IgD-negative memory B cell (primary cell): ENCODE measurements around the gene SAMD4B. TPM values are rescaled to one million over a fixed set of nuclear protein-coding genes. Genes with fewer than 3 reads are reported as not detected.

Experiments used
- H3K27ac Mint-ChIP-seq, 3 donors: one replicate each; pipeline ENCODE4 v1.8.0; 2020 to 2022; ENCODE audit warnings: mild to moderate bottlenecking in 3 of 3, mixed read lengths in 3 of 3, moderate library complexity in 1 of 3
- H3K27me3 Mint-ChIP-seq: one replicate; pipeline ENCODE4 v1.8.0; 2021; ENCODE audit warnings: mixed read lengths
- H3K36me3 Mint-ChIP-seq: one replicate; pipeline ENCODE4 v1.8.0; 2020; ENCODE audit warnings: mild to moderate bottlenecking, mixed read lengths
- H3K4me1 Mint-ChIP-seq, 3 donors: one replicate each; pipeline ENCODE4 v1.8.0; 2020 to 2022; ENCODE audit warnings: mixed read lengths in 3 of 3, mild to moderate bottlenecking in 1 of 3
- H3K4me3 Mint-ChIP-seq, 4 donors: one replicate each; pipeline ENCODE4 v1.8.0; 2020 to 2022; ENCODE audit warnings: mild to moderate bottlenecking in 4 of 4, mixed read lengths in 4 of 4, moderate library complexity in 3 of 4
- H3K9me3 Mint-ChIP-seq, 3 donors: one replicate each; pipeline ENCODE4 v1.8.0; 2020 to 2021; ENCODE audit warnings: mixed read lengths in 3 of 3, mild to moderate bottlenecking in 1 of 3
- polyA plus RNA-seq: library from polyadenylated mRNA; unstranded; fragments of 300-500 nt; fragmentation: Illumina TruSeq; gene quantifications from one replicate; pipeline ENCODE4 v1.2.3, GENCODE V29; 2021

Gene SAMD4B
- polyA plus RNA-seq, 1 donor from 2014 or later, result 22.2 TPM

DNA sequence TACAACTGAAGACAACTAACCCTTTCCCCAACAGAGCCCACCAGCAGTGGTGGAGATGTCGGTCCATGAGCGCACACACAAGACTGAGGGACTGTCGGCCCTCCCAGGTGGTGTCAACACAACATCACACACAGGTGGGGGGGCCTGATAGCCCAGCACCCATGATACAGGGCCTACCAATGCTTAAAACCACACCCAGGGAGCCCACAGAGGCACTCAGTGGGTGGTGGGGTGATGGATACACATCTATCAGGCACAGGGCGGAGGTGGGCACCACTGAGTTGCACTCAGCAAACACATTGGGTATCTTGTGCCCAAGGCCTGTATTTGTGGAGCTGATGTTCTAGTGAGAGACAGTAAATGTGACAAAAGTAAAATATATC lies 57.4 kb downstream of the SAMD4B start:
- H3K4me3 Mint-ChIP-seq, result peak overlapping the region in 3 of 4 donors; percentile 78 to 97 (median 79)
- H3K36me3 Mint-ChIP-seq, result peaks cover 4% of the 10 kb centered on the region
- H3K4me1 Mint-ChIP-seq, result peaks cover 34 to 41% (median 40%) of the 10 kb centered on the region in 3 donors
- H3K27ac Mint-ChIP-seq, result peak overlapping the region; percentile 89 to 100 (median 100)
- no peaks in the 10 kb centered on the region for H3K27me3 Mint-ChIP-seq
- no peaks in the 10 kb centered on the region for H3K9me3 Mint-ChIP-seq

DNA sequence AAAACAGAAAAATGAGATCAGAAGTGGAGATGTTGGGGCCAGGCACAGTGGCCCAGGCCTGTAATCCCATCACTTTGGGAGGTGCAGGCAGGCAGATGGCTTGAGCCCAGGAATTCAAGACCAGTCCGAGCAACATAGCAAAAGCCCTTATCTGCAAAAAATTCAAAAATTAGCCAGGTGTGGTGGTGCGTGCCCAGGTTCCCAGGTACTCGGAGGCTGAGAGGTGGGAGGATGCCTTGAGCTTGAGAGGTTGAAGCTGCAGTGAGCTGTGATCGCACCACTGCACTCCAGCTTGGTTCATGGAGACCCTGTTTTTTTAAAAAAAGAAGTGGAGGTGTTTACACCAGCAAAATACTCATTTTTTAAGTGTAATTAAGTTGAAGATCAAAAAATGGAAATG lies 57.8 kb downstream of the SAMD4B start:
- peak overlapping the region; percentile 12 to 97 (median 78) for H3K4me3 Mint-ChIP-seq
- H3K9me3 Mint-ChIP-seq, result no peaks in the 10 kb centered on the region
- H3K36me3 Mint-ChIP-seq, result peaks cover 4% of the 10 kb centered on the region
- H3K27me3 Mint-ChIP-seq, result no peaks in the 10 kb centered on the region
- H3K27ac Mint-ChIP-seq, result peak overlapping the region; percentile 89 to 100 (median 100)
- H3K4me1 Mint-ChIP-seq, result peaks cover 34 to 44% (median 43%) of the 10 kb centered on the region in 3 donors

DNA sequence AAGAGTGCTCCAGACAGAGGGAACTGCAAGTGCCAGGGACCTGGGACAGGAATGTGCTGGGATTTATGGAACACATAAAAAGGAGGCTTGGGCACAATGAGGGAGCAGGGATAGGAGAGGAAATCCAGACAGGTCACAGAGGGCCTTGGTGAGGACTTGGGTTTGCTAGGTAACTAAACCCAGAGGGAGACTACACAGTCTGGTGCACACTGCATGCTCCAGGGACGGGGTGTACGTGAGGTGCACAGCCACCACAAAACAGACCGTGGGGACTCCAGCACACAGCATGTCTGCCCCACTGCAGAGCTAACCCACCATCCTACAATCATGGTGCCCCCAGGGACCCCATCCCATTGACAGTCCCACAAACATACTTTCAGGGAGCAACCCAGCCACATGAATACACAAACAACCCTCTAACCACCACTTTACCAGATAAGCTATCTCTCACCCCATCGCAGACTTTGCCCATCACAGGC lies 58.9 kb downstream of the SAMD4B start:
- Mint-ChIP-seq H3K36me3 (peaks cover 3% of the 10 kb centered on the region), H3K9me3 (no peaks in the 10 kb centered on the region), H3K4me3 (peak overlapping the region; percentile 81 to 97 (median 94)), H3K4me1 (peaks cover 38 to 49% (median 48%) of the 10 kb centered on the region in 3 donors), H3K27ac (peak overlapping the region; percentile 97 to 100 (median 100)), H3K27me3 (no peaks in the 10 kb centered on the region)

DNA sequence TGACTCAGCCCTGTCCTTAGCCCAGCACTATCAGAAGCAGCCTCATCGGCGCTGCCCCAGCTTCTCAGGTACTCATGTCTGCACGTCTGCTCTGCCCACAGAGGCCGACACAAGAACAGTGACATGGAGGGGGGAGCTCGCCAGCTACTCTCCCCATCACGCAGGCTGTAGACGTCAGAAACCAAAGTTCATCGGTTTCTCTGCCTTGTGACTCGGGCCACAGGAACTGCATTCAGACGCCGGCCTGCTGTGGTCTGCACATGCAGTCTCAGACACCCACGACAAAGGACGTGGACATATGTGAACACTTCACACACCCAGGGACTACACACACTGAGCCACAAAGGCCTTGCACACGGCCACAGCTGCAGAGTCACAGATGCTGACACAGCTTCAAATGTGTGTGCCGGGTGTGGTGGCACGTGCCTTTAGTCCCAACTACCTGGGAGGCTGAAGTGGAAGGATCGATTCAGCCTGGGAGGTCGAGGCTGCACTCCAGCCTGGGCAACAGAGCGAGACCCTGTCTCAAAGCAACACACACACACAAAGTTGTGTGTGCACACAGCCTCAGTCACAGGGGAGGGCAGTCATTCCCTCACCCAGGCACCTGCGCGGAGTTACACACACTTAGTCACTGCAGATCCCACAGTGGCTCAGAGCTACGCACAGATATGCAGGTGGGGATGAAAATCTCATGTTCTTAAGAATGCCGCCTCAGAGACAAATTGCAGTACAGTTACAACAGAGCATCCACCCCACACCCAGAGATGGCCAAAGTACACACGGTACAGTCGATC lies 59.5 kb downstream of the SAMD4B start:
- Mint-ChIP-seq H3K27ac (peak overlapping the region; percentile 97 to 100 (median 100)), H3K27me3 (no peaks in the 10 kb centered on the region), H3K36me3 (peaks cover 3% of the 10 kb centered on the region), H3K4me1 (peaks cover 38 to 51% (median 50%) of the 10 kb centered on the region in 3 donors), H3K4me3 (peak overlapping the region; percentile 81 to 97 (median 94)), H3K9me3 (no peaks in the 10 kb centered on the region)

DNA sequence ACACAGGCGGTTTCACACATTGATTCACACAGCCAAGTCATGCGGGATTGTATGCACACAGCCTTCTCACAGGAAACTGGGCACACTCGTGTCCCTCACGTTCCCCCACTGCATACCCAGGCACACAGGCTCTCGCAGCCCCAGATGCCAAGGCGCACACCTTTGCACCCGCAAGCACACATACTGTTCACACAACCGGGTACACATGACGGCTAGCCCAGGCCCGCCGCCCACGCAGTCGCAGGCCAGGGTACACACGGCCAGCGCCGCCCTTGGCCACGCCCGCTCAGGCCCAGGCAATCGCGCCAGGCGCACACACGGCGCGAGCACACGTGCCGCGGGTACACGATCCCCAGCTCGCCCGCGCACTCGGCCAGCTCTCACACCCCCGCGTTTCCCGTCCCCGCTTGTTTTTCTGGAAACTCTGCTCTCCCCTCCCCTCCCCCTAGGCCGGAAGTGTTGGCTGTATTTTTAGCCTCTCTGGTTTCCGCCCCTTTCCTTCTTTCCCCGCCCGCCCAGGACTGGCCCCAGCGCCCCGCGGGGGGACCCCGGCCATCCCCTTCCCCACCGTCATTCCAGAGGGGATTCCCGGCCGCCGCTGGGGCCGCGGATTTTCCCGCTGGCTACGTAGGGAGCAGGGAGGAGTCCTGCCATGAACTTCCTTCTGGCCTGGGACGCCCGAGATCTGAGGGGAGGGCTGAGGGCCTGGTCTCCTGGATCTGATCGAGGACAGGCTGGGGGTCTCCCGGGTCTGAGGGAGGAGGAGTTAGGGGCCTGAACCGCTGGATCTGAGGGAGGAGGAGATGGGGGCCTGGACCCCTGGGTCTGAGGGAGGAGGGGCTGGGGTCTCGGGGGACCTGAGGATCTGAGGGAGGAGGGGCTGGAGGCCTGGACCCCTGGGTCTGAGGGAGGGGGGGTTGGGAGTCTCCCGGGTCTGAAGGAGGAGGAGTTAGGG lies 60.4 kb downstream of the SAMD4B start:
- H3K36me3 Mint-ChIP-seq, result peaks cover 6% of the 10 kb centered on the region
- H3K4me1 Mint-ChIP-seq, result peaks cover 35 to 48% (median 47%) of the 10 kb centered on the region in 3 donors
- H3K4me3 Mint-ChIP-seq, result peak overlapping the region; percentile 81 to 97 (median 94)
- H3K27ac Mint-ChIP-seq, result peak overlapping the region; percentile 97 to 100 (median 100)
- no peaks in the 10 kb centered on the region for H3K27me3 Mint-ChIP-seq
- H3K9me3 Mint-ChIP-seq, result no peaks in the 10 kb centered on the region

GRCh38 chr19:39403331-39404312 lies 61.4 kb downstream of the SAMD4B start:
- peak overlapping the region; percentile 81 to 97 (median 90) for H3K4me3 Mint-ChIP-seq
- H3K36me3 Mint-ChIP-seq, result peaks cover 14% of the 10 kb centered on the region
- peak overlapping the region; percentile 97 to 100 (median 100) for H3K27ac Mint-ChIP-seq
- peaks cover 30 to 42% (median 40%) of the 10 kb centered on the region in 3 donors for H3K4me1 Mint-ChIP-seq
- H3K9me3 Mint-ChIP-seq, result no peaks in the 10 kb centered on the region
- H3K27me3 Mint-ChIP-seq, result no peaks in the 10 kb centered on the region

DNA sequence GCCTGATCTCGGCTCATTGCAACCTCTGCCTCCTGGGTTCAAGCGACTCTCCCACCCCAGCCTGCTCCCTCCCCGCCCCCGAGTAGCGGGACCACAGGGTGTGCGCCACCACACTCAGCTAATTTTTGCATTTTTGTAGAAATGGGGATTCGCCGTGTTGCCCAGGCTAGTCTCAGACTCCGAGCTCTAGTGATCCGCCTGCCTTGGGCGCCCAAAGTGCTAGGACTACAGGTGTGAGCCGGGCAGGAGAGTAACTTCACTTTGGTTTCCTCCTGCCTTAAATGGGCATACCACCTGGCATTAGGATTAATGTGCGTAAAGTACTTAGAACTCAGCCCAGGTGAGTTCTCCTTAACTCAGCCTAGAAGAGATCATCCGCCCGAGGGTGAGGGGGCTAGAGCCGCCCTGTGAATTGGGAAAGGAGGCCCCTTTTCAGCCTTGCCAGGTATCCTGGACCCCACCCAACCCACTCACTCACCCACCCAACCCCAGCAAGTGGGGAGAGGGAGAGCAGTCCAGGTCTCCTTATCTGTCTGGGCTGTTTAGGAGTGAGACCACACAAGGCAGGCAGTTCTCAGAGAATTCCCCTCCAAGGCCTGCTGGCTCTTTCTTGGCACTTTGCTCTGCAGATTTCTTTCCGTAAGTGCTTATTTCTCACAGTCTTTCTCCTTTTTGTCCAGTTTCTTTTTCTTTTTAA lies 63.2 kb downstream of the SAMD4B start:
- Mint-ChIP-seq H3K27ac (peak overlapping the region; percentile 97 to 100 (median 100)), H3K9me3 (no peaks in the 10 kb centered on the region), H3K4me3 (peak overlapping the region; percentile 81 to 97 (median 93)), H3K36me3 (peaks cover 17% of the 10 kb centered on the region), H3K27me3 (no peaks in the 10 kb centered on the region), H3K4me1 (peaks cover 21 to 35% (median 30%) of the 10 kb centered on the region in 3 donors)

DNA sequence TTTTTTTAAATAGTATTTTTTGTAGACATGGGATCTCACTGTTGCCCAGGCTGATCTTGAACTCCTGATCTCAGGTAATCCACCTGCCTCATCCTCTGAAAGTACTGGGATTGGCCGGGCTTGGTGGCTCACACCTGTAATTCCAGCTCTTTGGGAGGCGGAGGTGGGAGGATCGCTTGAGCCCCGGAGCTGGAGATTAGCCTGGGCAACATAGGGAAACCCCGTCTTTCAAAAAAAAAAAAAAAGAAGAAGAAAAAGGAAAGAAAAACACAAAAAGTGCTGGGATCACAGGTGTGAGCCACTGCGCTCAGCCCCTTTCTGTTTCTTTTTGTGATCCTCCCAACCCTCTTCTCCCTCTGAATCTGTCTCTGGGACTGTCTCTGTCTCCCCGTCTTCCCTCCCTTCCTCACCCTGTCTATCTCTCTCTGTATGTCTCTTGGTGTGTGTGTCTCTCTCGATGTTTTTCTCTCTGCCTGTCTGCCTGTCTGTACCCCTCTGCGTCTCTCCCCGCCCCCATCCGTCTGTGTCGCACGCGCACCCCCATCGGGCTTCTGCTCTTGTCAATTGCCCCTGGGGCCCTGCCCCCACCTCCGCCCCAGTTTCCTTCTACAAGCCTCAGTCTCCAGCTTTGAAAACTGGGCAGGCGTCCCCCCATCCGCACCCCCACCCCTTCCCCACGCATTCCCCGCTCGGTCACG lies 63.9 kb downstream of the SAMD4B start:
- H3K4me3 Mint-ChIP-seq, result peak overlapping the region; percentile 95 to 99 (median 96)
- H3K36me3 Mint-ChIP-seq, result peaks cover 17% of the 10 kb centered on the region
- peak overlapping the region; percentile 97 to 100 (median 100) for H3K27ac Mint-ChIP-seq
- no peaks in the 10 kb centered on the region for H3K9me3 Mint-ChIP-seq
- H3K4me1 Mint-ChIP-seq, result peaks cover 26 to 34% (median 34%) of the 10 kb centered on the region in 3 donors
- H3K27me3 Mint-ChIP-seq, result no peaks in the 10 kb centered on the region

DNA sequence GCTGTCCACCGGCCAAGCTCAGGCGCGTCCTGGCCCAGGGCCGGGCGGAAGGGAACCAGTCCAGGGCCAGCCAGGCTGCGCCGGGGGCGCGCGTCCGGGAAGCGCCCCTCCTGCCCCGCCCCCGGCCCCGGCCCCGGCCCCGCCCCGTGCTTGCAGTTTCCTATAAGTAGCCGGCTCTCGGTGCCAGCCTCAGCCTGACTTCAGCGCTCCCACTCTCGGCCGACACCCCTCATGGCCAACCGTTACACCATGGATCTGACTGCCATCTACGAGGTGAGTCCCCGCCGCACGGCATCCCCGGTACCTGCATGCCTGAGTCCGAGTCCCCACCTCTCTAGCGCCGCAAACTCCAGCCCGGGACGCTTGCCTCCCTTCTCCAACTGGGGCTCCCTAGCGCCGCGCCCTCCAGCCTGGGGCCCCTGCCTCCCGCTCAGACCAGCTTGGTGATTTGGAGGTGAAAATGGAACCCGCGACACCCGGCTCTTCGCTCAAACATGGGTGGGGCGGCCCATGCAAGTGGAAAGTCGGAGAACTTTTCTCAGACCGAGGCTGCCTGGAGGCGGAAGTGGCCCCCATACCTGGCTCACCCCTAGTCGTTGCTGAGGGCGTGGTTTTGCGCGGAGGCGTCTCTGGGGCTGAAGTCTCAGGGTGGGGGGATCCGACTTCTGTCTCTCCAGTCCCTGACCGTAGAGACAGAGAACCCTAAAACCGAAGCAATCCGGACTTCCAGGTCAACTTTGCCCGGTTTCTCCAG lies 64.6 kb downstream of the SAMD4B start, which contains the start of gene ZFP36:
TSS of gene ZFP36 (plus strand) at position 192 of the 754 bp plus-strand sequence. CDS start at position 250, 58 bp downstream.
- Mint-ChIP-seq H3K27ac (peak within 1 kb of the TSS; percentile 99 to 100 (median 100)), H3K36me3 (peaks cover 17% of the 10 kb centered on the region), H3K4me3 (peak within 1 kb of the TSS; percentile 95 to 99 (median 96)), H3K27me3 (no peaks in the 10 kb centered on the region), H3K4me1 (peaks cover 26 to 35% (median 33%) of the 10 kb centered on the region in 3 donors), H3K9me3 (no peaks in the 10 kb centered on the region)

DNA sequence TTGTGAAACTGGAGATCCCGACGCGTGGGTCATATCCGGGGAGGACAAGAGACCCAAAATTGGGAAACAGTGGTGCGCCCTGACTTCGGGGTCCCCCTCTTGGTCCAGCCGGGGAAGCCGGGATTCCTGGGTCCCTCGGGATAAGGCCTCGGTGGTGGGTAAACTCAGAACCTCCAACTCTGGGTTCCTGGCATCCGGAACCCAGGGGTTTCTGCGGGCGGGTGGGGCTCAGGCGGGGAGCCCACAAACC lies 65.1 kb downstream of the SAMD4B start:
- H3K4me1 Mint-ChIP-seq, result peaks cover 28 to 34% (median 28%) of the 10 kb centered on the region in 3 donors
- peaks cover 2% of the 10 kb centered on the region for H3K27me3 Mint-ChIP-seq
- peaks cover 0 to 2% (median 0%) of the 10 kb centered on the region in 3 donors for H3K9me3 Mint-ChIP-seq
- peak overlapping the region; percentile 95 to 99 (median 96) for H3K4me3 Mint-ChIP-seq
- peaks cover 19% of the 10 kb centered on the region for H3K36me3 Mint-ChIP-seq
- peak overlapping the region; percentile 99 to 100 (median 100) for H3K27ac Mint-ChIP-seq

DNA sequence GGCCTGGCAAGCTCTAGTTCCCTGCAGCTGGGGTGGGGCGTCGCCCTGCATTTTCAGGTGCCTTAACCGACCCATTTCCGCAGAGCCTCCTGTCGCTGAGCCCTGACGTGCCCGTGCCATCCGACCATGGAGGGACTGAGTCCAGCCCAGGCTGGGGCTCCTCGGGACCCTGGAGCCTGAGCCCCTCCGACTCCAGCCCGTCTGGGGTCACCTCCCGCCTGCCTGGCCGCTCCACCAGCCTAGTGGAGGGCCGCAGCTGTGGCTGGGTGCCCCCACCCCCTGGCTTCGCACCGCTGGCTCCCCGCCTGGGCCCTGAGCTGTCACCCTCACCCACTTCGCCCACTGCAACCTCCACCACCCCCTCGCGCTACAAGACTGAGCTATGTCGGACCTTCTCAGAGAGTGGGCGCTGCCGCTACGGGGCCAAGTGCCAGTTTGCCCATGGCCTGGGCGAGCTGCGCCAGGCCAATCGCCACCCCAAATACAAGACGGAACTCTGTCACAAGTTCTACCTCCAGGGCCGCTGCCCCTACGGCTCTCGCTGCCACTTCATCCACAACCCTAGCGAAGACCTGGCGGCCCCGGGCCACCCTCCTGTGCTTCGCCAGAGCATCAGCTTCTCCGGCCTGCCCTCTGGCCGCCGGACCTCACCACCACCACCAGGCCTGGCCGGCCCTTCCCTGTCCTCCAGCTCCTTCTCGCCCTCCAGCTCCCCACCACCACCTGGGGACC lies 65.6 kb downstream of the SAMD4B start:
- Mint-ChIP-seq H3K27me3 (peaks cover 2% of the 10 kb centered on the region), H3K36me3 (peaks cover 19% of the 10 kb centered on the region), H3K9me3 (peaks cover 0 to 2% (median 0%) of the 10 kb centered on the region in 3 donors), H3K27ac (peak overlapping the region; percentile 99 to 100 (median 100)), H3K4me1 (peaks cover 28 to 34% (median 29%) of the 10 kb centered on the region in 3 donors), H3K4me3 (peak overlapping the region; percentile 95 to 99 (median 96))
